Endothelial cell of umbilical vein (primary cell): ENCODE measurements around the gene PBOV1. TPM values are rescaled to one million over a fixed set of nuclear protein-coding genes. Genes with fewer than 3 reads are reported as not detected.

Experiments used
- BruUV-seq: library from RNA; stranded (reverse); fragments of 400-500 nt; replicated peaks from 2 replicates; lab custom pipeline; 2021; lab: Mats Ljungman, UMichigan
- CTCF ChIA-PET: fragments of 300-600, 350-600 bp; sonication (Branson Sonifier 250); formaldehyde crosslinking; loops from one replicate; lab custom pipeline; 2021; ENCODE audit warnings: antibody characterized with exemption, inconsistent platforms; lab: Charles Lee
- POLR2A ChIA-PET: fragments of 300-600, 350-600 bp; sonication (Branson Sonifier 250); formaldehyde crosslinking; loops from one replicate; lab custom pipeline; 2021; ENCODE audit warnings: antibody characterized with exemption, inconsistent platforms; lab: Charles Lee
- DNase-seq: peaks from one replicate; pipeline ENCODE4 v3.0.0-alpha.2; 2011; ENCODE audit warnings: low read depth, low spot score
- FAIRE-seq: peaks from 2 replicates; lab custom pipeline; 2011; peaks lifted over from hg19 to GRCh38; lab: Jason Lieb, UNC
- H2AFZ ChIP-seq: 2 replicates; pipeline ENCODE4 v1.6.0; 2012; ENCODE audit warnings: low read depth, low read length, control low read depth, inconsistent platforms
- H3K27ac ChIP-seq: 2 replicates; pipeline ENCODE4 v1.5.1; 2011; ENCODE audit warnings: low read depth, mild to moderate bottlenecking, control low read depth, low read length, moderate library complexity; ENCODE audit not compliant: insufficient read depth
- H3K27me3 ChIP-seq, 2 experiments: 2 replicates each; pipeline versions ENCODE4 v1.6.0 to v1.6.1; 2011; ENCODE audit warnings: low read length in 2 of 2, mixed read lengths in 1 of 2; ENCODE audit not compliant: control insufficient read depth in 2 of 2, insufficient read depth in 2 of 2
- H3K36me3 ChIP-seq, 2 experiments: 2 replicates in 1 of 2; 3 replicates in 1 of 2; pipeline ENCODE4 v1.5.1; 2011; ENCODE audit warnings: low read length in 2 of 2, mild to moderate bottlenecking in 1 of 2, moderate library complexity in 1 of 2; ENCODE audit not compliant: control insufficient read depth in 2 of 2, insufficient read depth in 2 of 2; ENCODE audit errors: extremely low read depth in 1 of 2
- H3K4me1 ChIP-seq: 3 replicates; pipeline ENCODE4 v1.5.1; 2011; ENCODE audit warnings: mild to moderate bottlenecking, low read length; ENCODE audit not compliant: control insufficient read depth, insufficient read depth; ENCODE audit errors: extremely low read depth
- H3K4me2 ChIP-seq: 2 replicates; pipeline ENCODE4 v1.6.1; 2011; ENCODE audit warnings: low read length, control low read depth, mixed read lengths; ENCODE audit not compliant: insufficient read depth
- H3K4me3 ChIP-seq, 3 experiments: fragments of 200-600 bp in 1 of 3; sonication (generic), shearing (Covaris generic) in 1 of 3; replicated peaks in 1 of 3; 2 replicates each; pipeline ENCODE4 v1.5.1; 2011 to 2016; ENCODE audit warnings: control low read depth in 3 of 3, low read length in 3 of 3, mild to moderate bottlenecking in 2 of 3, inconsistent platforms in 1 of 3, low read depth in 1 of 3, moderate library complexity in 1 of 3; ENCODE audit not compliant: insufficient read depth in 1 of 3
- H3K79me2 ChIP-seq: 2 replicates; pipeline ENCODE4 v1.6.0; 2012; ENCODE audit warnings: low read length, inconsistent platforms; ENCODE audit not compliant: control insufficient read depth, insufficient read depth
- H3K9ac ChIP-seq: replicated peaks from 2 replicates; pipeline ENCODE3; 2011; ENCODE audit warnings: low read length, control low read depth; ENCODE audit not compliant: insufficient read depth; ENCODE audit errors: extremely low read depth
- H3K9me1 ChIP-seq: replicated peaks from 3 replicates; pipeline ENCODE4 v1.6.0; 2011; ENCODE audit warnings: mild to moderate bottlenecking, low read length; ENCODE audit not compliant: control insufficient read depth, insufficient read depth; ENCODE audit errors: extremely low read depth
- H3K9me3 ChIP-seq: replicated peaks from 2 replicates; pipeline ENCODE4 v1.5.1; 2012; ENCODE audit warnings: low read length, inconsistent platforms; ENCODE audit not compliant: control insufficient read depth, insufficient read depth
- H4K20me1 ChIP-seq: replicated peaks from 2 replicates; pipeline ENCODE3; 2011; ENCODE audit warnings: mild to moderate bottlenecking, low read length; ENCODE audit not compliant: control insufficient read depth, insufficient read depth; ENCODE audit errors: extremely low read depth
- CTCF ChIP-seq, 2 donors: IDR thresholded peaks; 1 replicate in 1 of 2; 2 replicates in 1 of 2; pipeline ENCODE4 v1.5.1; 2011; ENCODE audit warnings: low read length in 2 of 2, mild to moderate bottlenecking in 2 of 2, moderate library complexity in 2 of 2, control low read depth in 1 of 2, inconsistent platforms in 1 of 2, low read depth in 1 of 2; ENCODE audit not compliant: insufficient read depth in 1 of 2; ENCODE audit errors: extremely low read depth in 1 of 2
- EZH2 ChIP-seq: IDR thresholded peaks from 2 replicates; pipeline ENCODE4 v1.6.1; 2012; ENCODE audit warnings: borderline replicate concordance, low read depth, mild to moderate bottlenecking, moderate library complexity, low read length, inconsistent platforms; ENCODE audit not compliant: severe bottlenecking
- FOS ChIP-seq: IDR thresholded peaks from 2 replicates; pipeline ENCODE4 v1.6.1; 2011; ENCODE audit warnings: mild to moderate bottlenecking, low read length, moderate library complexity, borderline replicate concordance; ENCODE audit not compliant: insufficient read depth
- GATA2 ChIP-seq: IDR thresholded peaks from 2 replicates; pipeline ENCODE4 v1.7.0; 2011; ENCODE audit warnings: low read depth, mild to moderate bottlenecking, moderate library complexity, mixed read lengths, low read length; ENCODE audit not compliant: insufficient read length, insufficient read depth
- JUN ChIP-seq: IDR thresholded peaks from 2 replicates; pipeline ENCODE4 v1.6.1; 2011; ENCODE audit warnings: borderline replicate concordance, low read depth; ENCODE audit not compliant: insufficient read length, insufficient read depth
- MYC ChIP-seq: IDR thresholded peaks from one replicate; pipeline ENCODE4 v1.6.1; 2011; ENCODE audit warnings: mild to moderate bottlenecking, low read depth, low read length
- POLR2A ChIP-seq: IDR thresholded peaks from 2 replicates; pipeline ENCODE4 v1.6.1; 2012; ENCODE audit warnings: low read depth, mild to moderate bottlenecking, control low read depth, low read length
- POLR2AphosphoS5 ChIP-seq: IDR thresholded peaks from 2 replicates; pipeline ENCODE4 v1.6.1; 2012; ENCODE audit warnings: low read depth, mild to moderate bottlenecking, control low read depth, low read length, moderate library complexity; ENCODE audit not compliant: insufficient read depth
- dilution Hi-C: fragments of 300-500 bp; cut with MboI; formaldehyde crosslinking; loops from one replicate; pipeline ENCODE4 v1.15.0; 2019; ENCODE audit warnings: low sequenced_read_pairs; ENCODE audit not compliant: extremely low pct_ligation_motif_present
- intact Hi-C: fragments of 100-400 bp; cut with micrococcal nuclease; formaldehyde crosslinking; loops from one replicate; pipeline ENCODE4 v1.10.0; 2022
- polyA plus RNA-seq, 4 experiments: library from polyadenylated mRNA; depleted of rRNA in 3 of 4; stranded (reverse) in 3 of 4; unstranded in 1 of 4; fragments of >200 nt; gene quantifications; 2 replicates each; pipeline versions ENCODE4 v1.2.1 to v1.2.3, GENCODE V29; 2011 to 2012; ENCODE audit warnings: missing spikeins in 1 of 4
- total RNA-seq: library from RNA; stranded (reverse); gene quantifications from 2 replicates; pipeline ENCODE4 v1.2.3, GENCODE V29; 2021
- TF ChIP-seq, protein P1 (sequence below): IDR thresholded peaks from 2 replicates; pipeline ENCODE4 v1.6.1; 2011; ENCODE audit not compliant: insufficient read depth, insufficient read length

Gene PBOV1
- total and polyA plus RNA-seq, 2 donors (not counting 3 experiments of a cell fraction or from before 2014, with no cell fraction given): not detected

DNA sequence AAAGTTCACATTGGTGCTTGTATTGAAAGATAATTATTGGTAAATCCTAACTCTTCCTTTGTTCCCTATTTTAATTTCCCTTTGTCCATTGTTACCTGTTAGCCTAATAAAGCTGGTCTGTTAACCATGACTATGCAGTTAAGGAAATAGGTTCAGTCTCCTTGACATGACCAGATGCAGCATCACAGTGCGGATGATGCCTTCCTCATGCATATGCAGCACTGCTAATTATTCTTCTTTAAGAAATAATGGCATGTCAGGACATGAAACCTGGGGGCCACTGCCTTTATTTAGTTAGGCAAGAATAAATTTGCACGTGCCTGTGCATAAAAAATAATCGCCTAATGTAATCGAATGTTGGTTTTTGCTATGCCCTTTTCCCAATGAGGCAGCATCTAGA lies 16.5 kb downstream of the PBOV1 start:
- BruUV-seq: no TSS peak
- TF ChIP-seq EZH2: no peak
- TF ChIP-seq, protein P1, sequence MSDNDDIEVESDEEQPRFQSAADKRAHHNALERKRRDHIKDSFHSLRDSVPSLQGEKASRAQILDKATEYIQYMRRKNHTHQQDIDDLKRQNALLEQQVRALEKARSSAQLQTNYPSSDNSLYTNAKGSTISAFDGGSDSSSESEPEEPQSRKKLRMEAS: no peak
- TF ChIP-seq GATA2: no peak
- no peak for TF ChIP-seq POLR2AphosphoS5
- no peak for TF ChIP-seq POLR2A
- TF ChIP-seq MYC: no peak
- no peak for TF ChIP-seq JUN
- no peak for TF ChIP-seq CTCF (IDR thresholded peaks at IDR 0.05; ENCODE audit: extremely low read depth in 1 of 2, insufficient read depth in 1 of 2, low read depth in 1 of 2, low read length in 2 of 2)
- TF ChIP-seq FOS: no peak
- H3K9me1 ChIP-seq: no peaks in the 10 kb centered on the region
- no peaks in the 10 kb centered on the region for H3K4me1 ChIP-seq
- no peaks in the 10 kb centered on the region for H3K36me3 ChIP-seq
- intact Hi-C loops (no loop called here), dilution Hi-C loops (no loop called here)
- no peak overlapping the region for H3K4me2 ChIP-seq
- no peaks in the 10 kb centered on the region for H4K20me1 ChIP-seq
- no peaks in the 10 kb centered on the region for H3K9me3 ChIP-seq
- ChIA-PET POLR2A (no interaction called here), CTCF (no interaction called here)
- H3K4me3 ChIP-seq: no peak overlapping the region
- no peak overlapping the region for H3K9ac ChIP-seq
- H3K79me2 ChIP-seq: no peaks in the 10 kb centered on the region
- H2AFZ ChIP-seq: no peak overlapping the region
- FAIRE-seq: no peak
- no peak overlapping the region for H3K27ac ChIP-seq
- no peak for DNase-seq
- no peaks in the 10 kb centered on the region for H3K27me3 ChIP-seq
